Rectal smooth muscle tissue (tissue), 1 donor: ENCODE data around the gene SORCS2.

Experiments used
- H3K27ac ChIP-seq: one replicate; pipeline ENCODE4 v1.7.0; 2013; ENCODE audit warnings: low read depth, low read length, inconsistent platforms
- H3K27me3 ChIP-seq: one replicate; pipeline ENCODE4 v1.7.0; 2013; ENCODE audit warnings: low read length; ENCODE audit not compliant: control insufficient read depth, insufficient read depth
- H3K36me3 ChIP-seq: one replicate; pipeline ENCODE4 v1.7.0; 2013; ENCODE audit warnings: low read length; ENCODE audit not compliant: control insufficient read depth, insufficient read depth
- H3K4me1 ChIP-seq: one replicate; pipeline ENCODE4 v1.7.0; 2013; ENCODE audit warnings: low read length; ENCODE audit not compliant: control insufficient read depth, insufficient read depth
- H3K4me3 ChIP-seq: one replicate; pipeline ENCODE4 v1.7.0; 2013; ENCODE audit warnings: low read length
- H3K9ac ChIP-seq: one replicate; pipeline ENCODE4 v1.7.0; 2013; ENCODE audit warnings: low read length

The SORCS2 gene

DNA sequence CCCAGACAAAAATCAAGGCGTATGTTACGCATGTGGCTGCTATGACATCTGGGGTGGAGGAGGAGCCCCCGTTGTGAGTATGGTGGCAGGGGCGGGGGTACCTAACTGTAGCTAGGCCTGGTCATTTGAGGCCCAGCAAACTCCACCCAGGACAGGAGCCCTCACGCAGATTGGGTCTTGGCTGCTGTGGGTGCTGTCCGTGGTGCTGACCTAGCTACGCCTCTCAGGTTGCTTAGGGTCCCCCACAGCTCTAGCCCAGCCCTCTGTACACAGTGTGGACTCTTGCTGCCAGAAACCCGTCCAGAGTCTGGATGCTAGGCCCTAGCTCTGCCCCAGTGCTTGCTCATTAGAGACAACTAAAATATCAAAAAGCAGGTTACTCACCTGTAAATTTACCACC, 389.1 kb downstream of the SORCS2 start:
- Histone ChIP-seq H3K4me1 (no peaks in the 10 kb centered on the region), H3K9ac (no peak overlapping the region), H3K4me3 (no peak overlapping the region), H3K27me3 (no peaks in the 10 kb centered on the region), H3K36me3 (no peaks in the 10 kb centered on the region), H3K27ac (no peak overlapping the region)

DNA sequence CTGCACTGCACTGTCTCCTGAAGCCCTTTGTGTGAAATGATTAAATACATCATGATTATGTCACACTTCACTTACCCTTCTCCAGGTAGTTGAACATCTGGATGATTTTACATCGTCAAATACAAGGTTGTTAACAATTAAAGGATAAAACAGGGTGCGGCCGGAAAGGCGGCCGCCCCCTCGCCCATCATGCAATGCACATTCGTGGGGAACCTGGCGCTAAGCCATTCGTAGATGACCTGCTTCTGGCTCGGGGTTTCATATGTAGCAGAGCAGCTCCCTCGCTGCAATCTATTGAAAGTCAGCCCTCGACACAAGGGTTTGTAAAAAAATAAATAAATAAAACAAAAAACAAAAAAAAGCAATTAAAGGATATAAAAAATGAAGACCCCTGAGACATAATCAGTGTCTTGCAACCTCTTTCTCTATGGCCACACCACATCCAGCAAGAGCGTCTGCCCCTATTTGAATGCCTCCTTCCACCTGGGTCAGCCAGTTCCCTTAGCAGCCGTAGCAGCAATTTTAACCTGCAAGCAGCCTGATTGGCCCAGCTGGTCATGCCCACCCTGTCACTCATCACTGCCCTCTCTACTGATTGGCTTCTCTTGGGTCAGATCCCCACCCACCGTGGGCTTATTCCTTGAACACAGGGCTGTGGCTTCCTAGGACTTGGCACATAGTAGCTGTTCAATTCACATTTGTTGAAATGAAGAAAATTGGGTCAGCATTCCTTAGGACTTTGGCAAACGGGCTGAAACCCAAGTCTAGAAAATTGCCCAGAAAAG, 390.2 kb downstream of the SORCS2 start:
- H3K27ac ChIP-seq = no peak overlapping the region
- no peaks in the 10 kb centered on the region for H3K36me3 ChIP-seq
- H3K4me1 ChIP-seq = no peaks in the 10 kb centered on the region
- no peak overlapping the region for H3K4me3 ChIP-seq
- no peak overlapping the region for H3K9ac ChIP-seq
- H3K27me3 ChIP-seq = no peaks in the 10 kb centered on the region

DNA sequence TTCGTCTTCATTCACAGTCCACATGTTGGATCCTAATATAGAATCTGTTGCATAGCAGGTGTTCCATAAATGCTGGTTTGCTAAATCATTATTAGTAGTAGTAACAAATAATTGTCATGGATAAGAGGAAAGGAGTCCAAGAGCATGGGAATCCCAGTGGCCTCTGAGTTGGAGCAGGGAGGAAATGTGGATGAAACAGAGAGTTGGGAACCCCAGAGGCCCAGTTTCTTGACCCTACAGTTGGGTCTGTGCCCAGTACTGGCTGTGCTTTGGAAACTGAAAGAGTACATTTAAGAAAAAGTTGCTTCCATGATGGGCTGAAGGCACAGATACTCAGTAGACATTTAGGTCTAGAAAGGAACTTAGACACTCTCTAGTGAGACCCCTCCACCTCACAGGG, 391.8 kb downstream of the SORCS2 start:
- H3K4me3 ChIP-seq = no peak overlapping the region
- H3K4me1 ChIP-seq = no peaks in the 10 kb centered on the region
- no peaks in the 10 kb centered on the region for H3K36me3 ChIP-seq
- H3K27ac ChIP-seq = no peak overlapping the region
- no peaks in the 10 kb centered on the region for H3K27me3 ChIP-seq
- H3K9ac ChIP-seq = no peak overlapping the region

DNA sequence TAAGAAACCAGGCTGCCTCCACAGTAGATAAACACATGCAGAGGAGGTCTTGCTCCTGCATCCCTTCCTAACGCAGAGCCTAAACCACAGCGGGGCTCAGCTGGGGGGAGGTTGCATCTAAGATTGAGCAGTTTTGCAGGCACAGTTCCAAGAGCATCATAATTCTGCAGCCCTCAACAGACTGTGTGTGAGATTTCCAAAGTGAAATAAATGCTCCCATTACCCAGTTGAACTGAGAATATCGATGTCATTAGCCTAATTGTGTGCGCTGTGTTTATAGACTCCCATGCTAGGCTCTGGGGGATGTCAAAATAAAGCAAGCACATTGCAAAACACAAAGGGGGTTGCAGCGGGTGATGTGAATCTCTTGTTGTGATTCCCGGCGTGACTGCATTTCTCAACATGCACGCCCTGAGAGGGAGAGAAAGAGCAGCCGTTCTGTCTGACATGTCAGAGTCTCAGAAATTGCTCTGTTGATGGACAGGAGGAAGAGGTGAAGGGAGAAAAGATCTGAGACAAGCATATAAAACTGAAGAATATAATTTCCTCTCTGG, 392.3 kb downstream of the SORCS2 start:
- Histone ChIP-seq H3K27ac (no peak overlapping the region), H3K36me3 (no peaks in the 10 kb centered on the region), H3K4me1 (no peaks in the 10 kb centered on the region), H3K9ac (no peak overlapping the region), H3K4me3 (no peak overlapping the region), H3K27me3 (no peaks in the 10 kb centered on the region)

DNA sequence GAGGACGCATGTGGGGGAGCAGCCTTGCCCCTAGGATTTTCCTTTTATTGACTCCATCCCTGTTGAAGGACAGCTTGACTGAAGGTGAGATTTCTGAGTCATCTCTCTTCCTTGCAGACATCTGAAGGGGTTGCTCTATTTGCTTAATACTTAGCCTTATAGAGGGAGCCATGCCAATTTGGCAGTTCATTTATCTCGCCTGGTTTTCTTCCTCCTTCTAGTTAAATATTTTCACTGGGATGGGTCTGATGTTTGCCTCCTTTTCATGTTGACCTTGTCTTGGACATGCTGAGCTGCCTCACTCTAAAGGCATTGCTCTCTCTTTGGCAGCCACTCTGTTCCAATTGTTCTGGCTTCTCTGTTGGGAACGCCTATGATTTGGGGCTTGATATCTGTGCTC, 393.4 kb downstream of the SORCS2 start:
- Histone ChIP-seq H3K9ac (no peak overlapping the region), H3K4me3 (no peak overlapping the region), H3K27ac (no peak overlapping the region), H3K27me3 (no peaks in the 10 kb centered on the region), H3K36me3 (no peaks in the 10 kb centered on the region), H3K4me1 (no peaks in the 10 kb centered on the region)

- Histone ChIP-seq H3K4me3 (no peak overlapping the region), H3K9ac (no peak overlapping the region), H3K4me1 (no peaks in the 10 kb centered on the region), H3K27ac (no peak overlapping the region), H3K27me3 (no peaks in the 10 kb centered on the region), H3K36me3 (no peaks in the 10 kb centered on the region)
Observed at GRCh38 chr4:7587433-7588405, 395.4 kb downstream of the SORCS2 start.

DNA sequence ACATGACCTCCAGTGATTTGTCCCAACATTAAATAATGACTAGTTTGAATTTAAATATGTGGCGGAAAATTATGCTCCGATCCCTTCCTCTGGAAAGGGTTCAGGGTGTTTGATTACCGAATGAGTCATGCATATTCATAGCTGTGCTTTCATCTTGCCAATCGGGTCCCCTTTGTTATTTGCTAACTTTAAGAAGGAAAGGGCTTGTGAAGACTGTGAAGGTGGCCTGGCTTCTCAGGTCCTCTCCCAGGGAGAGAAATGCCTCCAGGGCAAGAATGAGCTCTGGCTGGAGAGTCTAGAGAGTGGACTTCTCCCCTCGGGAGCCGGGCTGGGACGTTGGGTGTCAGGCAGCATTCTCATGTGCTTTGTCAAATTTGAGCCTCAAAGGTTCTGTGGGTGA, 397.9 kb downstream of the SORCS2 start:
- H3K9ac ChIP-seq = no peak overlapping the region
- H3K36me3 ChIP-seq = no peaks in the 10 kb centered on the region
- H3K4me3 ChIP-seq = no peak overlapping the region
- H3K27me3 ChIP-seq = no peaks in the 10 kb centered on the region
- H3K4me1 ChIP-seq = no peaks in the 10 kb centered on the region
- no peak overlapping the region for H3K27ac ChIP-seq

GRCh38 chr4:7590899-7591298, 398.6 kb downstream of the SORCS2 start:
- Histone ChIP-seq H3K27me3 (no peaks in the 10 kb centered on the region), H3K4me3 (no peak overlapping the region), H3K4me1 (no peaks in the 10 kb centered on the region), H3K27ac (no peak overlapping the region), H3K36me3 (no peaks in the 10 kb centered on the region), H3K9ac (no peak overlapping the region)

GRCh38 chr4:7591409-7592053, 399.2 kb downstream of the SORCS2 start:
- Histone ChIP-seq H3K9ac (no peak overlapping the region), H3K4me1 (no peaks in the 10 kb centered on the region), H3K27ac (no peak overlapping the region), H3K27me3 (no peaks in the 10 kb centered on the region), H3K4me3 (no peak overlapping the region), H3K36me3 (no peaks in the 10 kb centered on the region)

DNA sequence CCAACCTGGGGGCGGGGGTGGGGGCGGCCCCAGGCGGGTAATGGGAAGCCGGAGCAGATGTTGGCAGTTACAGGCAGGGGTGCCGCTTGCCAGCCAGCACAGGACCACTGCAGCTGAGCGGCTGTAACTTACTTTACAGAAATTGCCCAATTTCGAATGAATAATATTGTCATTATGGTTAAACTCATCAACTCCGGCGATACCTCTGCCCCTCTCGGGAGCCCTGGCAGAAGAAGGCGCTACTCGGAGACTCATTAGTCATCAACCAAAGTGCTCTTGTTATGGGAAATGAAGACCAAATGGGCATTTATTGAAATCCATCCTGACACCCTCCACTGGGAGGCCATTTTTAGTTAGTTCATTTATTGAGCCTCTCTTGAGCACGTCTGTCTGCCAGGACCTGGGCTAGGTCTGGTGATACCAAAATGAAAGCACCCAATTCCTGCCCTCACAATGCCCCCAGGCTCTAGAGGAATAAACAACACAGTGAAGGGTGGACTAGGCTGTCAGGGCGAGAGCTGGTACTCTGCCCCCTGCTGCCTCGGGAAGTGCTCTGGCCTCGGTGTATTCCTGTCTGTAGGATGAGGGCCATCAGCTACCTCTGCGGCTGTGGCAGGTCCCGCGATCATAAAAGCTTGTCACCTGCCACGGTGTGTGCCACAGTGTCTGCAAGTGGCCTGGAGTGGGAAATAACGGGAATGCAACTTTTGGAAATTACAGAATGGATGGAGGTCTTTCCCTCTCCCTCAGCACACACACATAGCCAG, 401.5 kb downstream of the SORCS2 start:
- Histone ChIP-seq H3K36me3 (no peaks in the 10 kb centered on the region), H3K27me3 (no peaks in the 10 kb centered on the region), H3K9ac (no peak overlapping the region), H3K4me1 (no peaks in the 10 kb centered on the region), H3K27ac (no peak overlapping the region), H3K4me3 (no peak overlapping the region)

GRCh38 chr4:7595934-7596461, 403.7 kb downstream of the SORCS2 start:
- H3K4me1 ChIP-seq = no peaks in the 10 kb centered on the region
- no peaks in the 10 kb centered on the region for H3K36me3 ChIP-seq
- no peak overlapping the region for H3K27ac ChIP-seq
- H3K9ac ChIP-seq = no peak overlapping the region
- no peaks in the 10 kb centered on the region for H3K27me3 ChIP-seq
- no peak overlapping the region for H3K4me3 ChIP-seq
